HepG2 (cell line): ENCODE measurements around the gene MRFAP1. TPM values are rescaled to one million over a fixed set of nuclear protein-coding genes. Genes with fewer than 3 reads are reported as not detected.

ENCODE experiments used
- ATF3 ChIP-seq: sonication (generic); formaldehyde crosslinking; IDR thresholded peaks from 2 replicates; pipeline ENCODE4 v1.4.0; 2020; ENCODE audit warnings: missing genetic modification reagents
- ATF7 ChIP-seq, 2 experiments: fragments of 450-650 bp in 1 of 2; sonication (generic) in 1 of 2; formaldehyde crosslinking in 1 of 2; IDR thresholded peaks; 2 replicates each; pipeline versions ENCODE4 v1.4.0 to v1.6.1; 2016 to 2020; ENCODE audit warnings: antibody characterized with exemption in 1 of 2, mild to moderate bottlenecking in 1 of 2, missing genetic modification reagents in 1 of 2
- CSRNP1 ChIP-seq: sonication (generic); formaldehyde crosslinking; IDR thresholded peaks from 2 replicates; pipeline ENCODE4 v1.8.1; 2023; ENCODE audit warnings: mild to moderate bottlenecking, missing genetic modification reagents
- GMEB1 ChIP-seq: sonication (generic); formaldehyde crosslinking; IDR thresholded peaks from 2 replicates; pipeline ENCODE4 v1.5.1; 2020; ENCODE audit warnings: missing genetic modification reagents, mild to moderate bottlenecking, borderline replicate concordance
- HES4 ChIP-seq: sonication (generic); formaldehyde crosslinking; IDR thresholded peaks from 2 replicates; pipeline ENCODE4 v1.9.0; 2021; ENCODE audit warnings: mild to moderate bottlenecking, missing genetic modification reagents, borderline replicate concordance
- IRF9 ChIP-seq: sonication (generic); formaldehyde crosslinking; IDR thresholded peaks from 2 replicates; pipeline ENCODE4 v1.8.0; 2022; ENCODE audit warnings: missing genetic modification reagents, mild to moderate bottlenecking, borderline replicate concordance
- KLF9 ChIP-seq: IDR thresholded peaks from 2 replicates; pipeline ENCODE4 v1.6.1; 2016; ENCODE audit warnings: low read depth
- POLR2AphosphoS5 ChIP-seq: IDR thresholded peaks from 2 replicates; pipeline ENCODE4 v1.6.1; 2012; ENCODE audit warnings: low read depth, low read length
- RNF2 ChIP-seq: fragments of 450-650 bp; conservative IDR thresholded peaks from 2 replicates; pipeline ENCODE4 v1.6.1; 2016; ENCODE audit warnings: low read depth
- SCMH1 ChIP-seq: sonication (generic); formaldehyde crosslinking; IDR thresholded peaks from 2 replicates; pipeline ENCODE4 v1.9.0; 2021; ENCODE audit warnings: missing genetic modification reagents, mild to moderate bottlenecking, borderline replicate concordance
- ZBTB20 ChIP-seq: sonication (generic); formaldehyde crosslinking; IDR thresholded peaks from 2 replicates; pipeline ENCODE4 v1.8.1; 2023; ENCODE audit warnings: missing genetic modification reagents, low read depth, mild to moderate bottlenecking, borderline replicate concordance
- ZNF18 ChIP-seq: sonication (generic); formaldehyde crosslinking; IDR thresholded peaks from 2 replicates; pipeline ENCODE4 v1.8.0; 2022; ENCODE audit warnings: mild to moderate bottlenecking, missing genetic modification reagents; ENCODE audit not compliant: insufficient replicate concordance
- ZNF230 ChIP-seq: sonication (generic); formaldehyde crosslinking; IDR thresholded peaks from 2 replicates; pipeline ENCODE4 v1.4.0; 2020; ENCODE audit warnings: mild to moderate bottlenecking, missing genetic modification reagents
- ZNF432 ChIP-seq: sonication (generic); formaldehyde crosslinking; IDR thresholded peaks from 2 replicates; pipeline ENCODE4 v1.5.0; 2020; ENCODE audit warnings: missing genetic modification reagents, mild to moderate bottlenecking, borderline replicate concordance
- ZNF550 ChIP-seq: sonication (generic); formaldehyde crosslinking; IDR thresholded peaks from 2 replicates; pipeline ENCODE4 v1.4.0; 2020; ENCODE audit warnings: mild to moderate bottlenecking, missing genetic modification reagents, borderline replicate concordance
- ZNF772 ChIP-seq: sonication (generic); formaldehyde crosslinking; IDR thresholded peaks from 2 replicates; pipeline ENCODE4 v1.5.0; 2020; ENCODE audit warnings: mild to moderate bottlenecking, missing genetic modification reagents
- polyA plus RNA-seq, 8 experiments: library from polyadenylated mRNA; depleted of rRNA in 3 of 8; stranded (reverse) in 7 of 8; unstranded in 1 of 8; fragments of >200 nt; fragmentation: Illumina TruSeq in 4 of 8; extraction: Trizol in 4 of 8; gene quantifications; 2 replicates each; pipeline versions ENCODE4 v1.2.1 to v1.2.3, GENCODE V29; 2011 to 2016; ENCODE audit warnings: low read depth in 4 of 8, missing spikeins in 1 of 8, mixed read lengths in 1 of 8; ENCODE audit not compliant: insufficient read depth in 1 of 8
- total RNA-seq, 5 experiments: library from RNA; depleted of rRNA; stranded (reverse); fragments of >200 nt; fragmentation: Illumina TruSeq; extraction: Trizol; gene quantifications; 2 replicates each; pipeline ENCODE4 v1.2.3, GENCODE V29; 2016; ENCODE audit warnings: low read depth in 1 of 5

Gene MRFAP1
- total and polyA plus RNA-seq, 2 of the 13 experiments (the other 11 are each of a cell fraction or from before 2014, with no cell fraction given), result 112 to 158 TPM

GRCh38 chr4:6640292-6641163 lies at the start of gene MRFAP1 (continued):
- TF ChIP-seq ZNF18 (CRISPR knock-in tag), result peak; percentile 85
- TF ChIP-seq ZBTB20, result no peak
- TF ChIP-seq CSRNP1 (CRISPR knock-in tag), result peak; percentile 72; the same call in 1 of the 2 replicates
- peak; percentile 90; the same call in 1 of the 2 replicates for TF ChIP-seq RNF2
- no peak for TF ChIP-seq KLF9 (CRISPR knock-in tag)
- TF ChIP-seq POLR2AphosphoS5, result peak; percentile 98
- no peak for TF ChIP-seq ZNF550 (CRISPR knock-in tag)
- TF ChIP-seq ATF7 (IDR thresholded peaks at IDR 0.05), result no peak
- peak; percentile 42; the same call in 1 of the 2 replicates for TF ChIP-seq ATF7 (CRISPR knock-in tag; IDR thresholded peaks at IDR 0.05)
- TF ChIP-seq ZNF432 (CRISPR knock-in tag), result no peak
- TF ChIP-seq ZNF230, result peak; percentile 75
- TF ChIP-seq HES4 (CRISPR knock-in tag), result peak; percentile 83
- no peak for TF ChIP-seq SCMH1 (CRISPR knock-in tag)
- peak; percentile 54 for TF ChIP-seq IRF9
- peak; percentile 100 for TF ChIP-seq GMEB1 (CRISPR knock-in tag)
- 0 out of 2 replicates have a peak, but pooled peaks have one; percentile 35 for TF ChIP-seq ATF3 (CRISPR knock-in tag)
- peak; percentile 68; the same call in 1 of the 2 replicates for TF ChIP-seq ZNF772 (CRISPR knock-in tag)
